DOHH2 (cell line): ENCODE measurements around the gene FLRT1.

Experiments used
- CTCF ChIP-seq: fragments of 200-600 bp; sonication (generic); IDR thresholded peaks from one replicate; pipeline ENCODE4 v1.5.1; 2014; ENCODE audit warnings: antibody characterized with exemption, mild to moderate bottlenecking, low read depth, low read length; ENCODE audit not compliant: poor library complexity, severe bottlenecking
- EZH2phosphoT487 ChIP-seq: fragments of 200-600 bp; sonication (generic); IDR thresholded peaks from 2 replicates; pipeline ENCODE4 v1.6.1; 2017; ENCODE audit warnings: borderline replicate concordance, mild to moderate bottlenecking, antibody characterized with exemption, low read length, moderate library complexity, mixed read lengths

GRCh38 chr11:64084951-64085710, 49.4 kb downstream of the FLRT1 start:
- TF ChIP-seq EZH2phosphoT487 (no peak), CTCF (no peak)
